A549 (cell line): Measurements from ENCODE around the gene PRCD.

Experiments
- CBX2 ChIP-seq: fragments of 200-600 bp; sonication (generic); IDR thresholded peaks from 2 replicates; pipeline ENCODE4 v1.6.1; 2016; ENCODE audit warnings: low read depth, mild to moderate bottlenecking, borderline replicate concordance
- MYC ChIP-seq: IDR thresholded peaks from 2 replicates; pipeline ENCODE4 v1.6.1; 2012; ENCODE audit warnings: mild to moderate bottlenecking, inconsistent platforms, low read length, improper control_type of control experiment, borderline replicate concordance
- NFE2L2 ChIP-seq: fragments of 150-350 bp; conservative IDR thresholded peaks from 2 replicates; pipeline ENCODE4 v1.6.1; 2014; ENCODE audit warnings: low read length
- POLR2A ChIP-seq: IDR thresholded peaks from 2 replicates; pipeline ENCODE4 v1.6.1; 2012; ENCODE audit warnings: mild to moderate bottlenecking, low read length
- RFX5 ChIP-seq: fragments of 450-650 bp; IDR thresholded peaks from 2 replicates; pipeline ENCODE4 v1.7.1; 2014; ENCODE audit warnings: antibody characterized with exemption, mild to moderate bottlenecking, moderate library complexity
- TP53 ChIP-seq: fragments of 250-450 bp; sonication (Bioruptor Pico); IDR thresholded peaks from 2 replicates; pipeline ENCODE4 v1.5.0; 2021; ENCODE audit warnings: mild to moderate bottlenecking, moderate library complexity
- TF ChIP-seq, protein P1 (sequence below): fragments of >200 bp; sonication (Bioruptor Twin); formaldehyde crosslinking; IDR thresholded peaks from 3 replicates; pipeline ENCODE4 v1.5.1; 2016
- TF ChIP-seq, protein P2 (sequence below): fragments of >200 bp; sonication (Bioruptor Twin); formaldehyde crosslinking; IDR thresholded peaks from 2 replicates; pipeline ENCODE4 v1.6.1; 2016
- TF ChIP-seq, protein P3 (sequence below): fragments of 450-650 bp; IDR thresholded peaks from 2 replicates; pipeline ENCODE4 v1.6.1; 2014; ENCODE audit warnings: antibody characterized with exemption
- TF ChIP-seq, protein P4 (sequence below): fragments of 200-600 bp; sonication (generic); IDR thresholded peaks from 2 replicates; pipeline ENCODE4 v1.6.1; 2016; ENCODE audit warnings: antibody characterized with exemption, mild to moderate bottlenecking, moderate library complexity
- TF ChIP-seq, protein P5 (sequence below): fragments of 150-350 bp; IDR thresholded peaks from 2 replicates; pipeline ENCODE4 v1.6.1; 2014; ENCODE audit warnings: low read depth, mild to moderate bottlenecking, low read length

DNA sequence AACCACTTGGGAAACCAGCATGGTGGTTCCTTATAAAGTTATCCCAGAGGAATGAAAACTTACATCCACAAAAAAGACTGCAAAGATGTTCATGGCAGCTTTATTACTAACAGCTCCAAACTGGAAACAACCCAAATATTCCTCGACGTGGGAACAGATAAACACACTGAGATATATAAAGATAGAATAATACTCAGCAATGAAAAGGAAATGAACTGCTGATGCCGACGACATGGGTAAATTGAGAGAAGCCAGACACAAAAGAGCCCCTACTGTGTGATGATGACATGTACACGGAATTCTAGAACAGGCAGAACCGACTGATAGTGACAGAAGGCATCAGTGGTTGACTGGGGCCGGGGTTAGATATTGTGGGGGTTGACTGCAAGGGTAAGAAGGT is 9.7 kb downstream of the PRCD start:
- TF ChIP-seq, protein P1, sequence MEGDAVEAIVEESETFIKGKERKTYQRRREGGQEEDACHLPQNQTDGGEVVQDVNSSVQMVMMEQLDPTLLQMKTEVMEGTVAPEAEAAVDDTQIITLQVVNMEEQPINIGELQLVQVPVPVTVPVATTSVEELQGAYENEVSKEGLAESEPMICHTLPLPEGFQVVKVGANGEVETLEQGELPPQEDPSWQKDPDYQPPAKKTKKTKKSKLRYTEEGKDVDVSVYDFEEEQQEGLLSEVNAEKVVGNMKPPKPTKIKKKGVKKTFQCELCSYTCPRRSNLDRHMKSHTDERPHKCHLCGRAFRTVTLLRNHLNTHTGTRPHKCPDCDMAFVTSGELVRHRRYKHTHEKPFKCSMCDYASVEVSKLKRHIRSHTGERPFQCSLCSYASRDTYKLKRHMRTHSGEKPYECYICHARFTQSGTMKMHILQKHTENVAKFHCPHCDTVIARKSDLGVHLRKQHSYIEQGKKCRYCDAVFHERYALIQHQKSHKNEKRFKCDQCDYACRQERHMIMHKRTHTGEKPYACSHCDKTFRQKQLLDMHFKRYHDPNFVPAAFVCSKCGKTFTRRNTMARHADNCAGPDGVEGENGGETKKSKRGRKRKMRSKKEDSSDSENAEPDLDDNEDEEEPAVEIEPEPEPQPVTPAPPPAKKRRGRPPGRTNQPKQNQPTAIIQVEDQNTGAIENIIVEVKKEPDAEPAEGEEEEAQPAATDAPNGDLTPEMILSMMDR, result no peak
- no peak for TF ChIP-seq NFE2L2
- TF ChIP-seq, protein P2, sequence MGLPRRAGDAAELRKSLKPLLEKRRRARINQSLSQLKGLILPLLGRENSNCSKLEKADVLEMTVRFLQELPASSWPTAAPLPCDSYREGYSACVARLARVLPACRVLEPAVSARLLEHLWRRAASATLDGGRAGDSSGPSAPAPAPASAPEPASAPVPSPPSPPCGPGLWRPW, result no peak
- TF ChIP-seq TP53 (CRISPR knock-in tag), result no peak
- TF ChIP-seq, protein P3, sequence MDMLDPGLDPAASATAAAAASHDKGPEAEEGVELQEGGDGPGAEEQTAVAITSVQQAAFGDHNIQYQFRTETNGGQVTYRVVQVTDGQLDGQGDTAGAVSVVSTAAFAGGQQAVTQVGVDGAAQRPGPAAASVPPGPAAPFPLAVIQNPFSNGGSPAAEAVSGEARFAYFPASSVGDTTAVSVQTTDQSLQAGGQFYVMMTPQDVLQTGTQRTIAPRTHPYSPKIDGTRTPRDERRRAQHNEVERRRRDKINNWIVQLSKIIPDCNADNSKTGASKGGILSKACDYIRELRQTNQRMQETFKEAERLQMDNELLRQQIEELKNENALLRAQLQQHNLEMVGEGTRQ, result no peak
- TF ChIP-seq, protein P4, sequence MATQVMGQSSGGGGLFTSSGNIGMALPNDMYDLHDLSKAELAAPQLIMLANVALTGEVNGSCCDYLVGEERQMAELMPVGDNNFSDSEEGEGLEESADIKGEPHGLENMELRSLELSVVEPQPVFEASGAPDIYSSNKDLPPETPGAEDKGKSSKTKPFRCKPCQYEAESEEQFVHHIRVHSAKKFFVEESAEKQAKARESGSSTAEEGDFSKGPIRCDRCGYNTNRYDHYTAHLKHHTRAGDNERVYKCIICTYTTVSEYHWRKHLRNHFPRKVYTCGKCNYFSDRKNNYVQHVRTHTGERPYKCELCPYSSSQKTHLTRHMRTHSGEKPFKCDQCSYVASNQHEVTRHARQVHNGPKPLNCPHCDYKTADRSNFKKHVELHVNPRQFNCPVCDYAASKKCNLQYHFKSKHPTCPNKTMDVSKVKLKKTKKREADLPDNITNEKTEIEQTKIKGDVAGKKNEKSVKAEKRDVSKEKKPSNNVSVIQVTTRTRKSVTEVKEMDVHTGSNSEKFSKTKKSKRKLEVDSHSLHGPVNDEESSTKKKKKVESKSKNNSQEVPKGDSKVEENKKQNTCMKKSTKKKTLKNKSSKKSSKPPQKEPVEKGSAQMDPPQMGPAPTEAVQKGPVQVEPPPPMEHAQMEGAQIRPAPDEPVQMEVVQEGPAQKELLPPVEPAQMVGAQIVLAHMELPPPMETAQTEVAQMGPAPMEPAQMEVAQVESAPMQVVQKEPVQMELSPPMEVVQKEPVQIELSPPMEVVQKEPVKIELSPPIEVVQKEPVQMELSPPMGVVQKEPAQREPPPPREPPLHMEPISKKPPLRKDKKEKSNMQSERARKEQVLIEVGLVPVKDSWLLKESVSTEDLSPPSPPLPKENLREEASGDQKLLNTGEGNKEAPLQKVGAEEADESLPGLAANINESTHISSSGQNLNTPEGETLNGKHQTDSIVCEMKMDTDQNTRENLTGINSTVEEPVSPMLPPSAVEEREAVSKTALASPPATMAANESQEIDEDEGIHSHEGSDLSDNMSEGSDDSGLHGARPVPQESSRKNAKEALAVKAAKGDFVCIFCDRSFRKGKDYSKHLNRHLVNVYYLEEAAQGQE, result no peak
- TF ChIP-seq MYC, result no peak
- TF ChIP-seq CBX2, result no peak
- TF ChIP-seq POLR2A, result no peak
- no peak for TF ChIP-seq RFX5
- TF ChIP-seq, protein P5, sequence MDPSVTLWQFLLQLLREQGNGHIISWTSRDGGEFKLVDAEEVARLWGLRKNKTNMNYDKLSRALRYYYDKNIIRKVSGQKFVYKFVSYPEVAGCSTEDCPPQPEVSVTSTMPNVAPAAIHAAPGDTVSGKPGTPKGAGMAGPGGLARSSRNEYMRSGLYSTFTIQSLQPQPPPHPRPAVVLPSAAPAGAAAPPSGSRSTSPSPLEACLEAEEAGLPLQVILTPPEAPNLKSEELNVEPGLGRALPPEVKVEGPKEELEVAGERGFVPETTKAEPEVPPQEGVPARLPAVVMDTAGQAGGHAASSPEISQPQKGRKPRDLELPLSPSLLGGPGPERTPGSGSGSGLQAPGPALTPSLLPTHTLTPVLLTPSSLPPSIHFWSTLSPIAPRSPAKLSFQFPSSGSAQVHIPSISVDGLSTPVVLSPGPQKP, result no peak
